HepG2 (cell line): ENCODE measurements around the gene CST3. TPM values are rescaled to one million over a fixed set of nuclear protein-coding genes. Genes with fewer than 3 reads are reported as not detected.

ENCODE experiments used
- CBX5 ChIP-seq: sonication (generic); formaldehyde crosslinking; IDR thresholded peaks from 2 replicates; pipeline ENCODE4 v1.4.0; 2020; ENCODE audit warnings: missing genetic modification reagents, borderline replicate concordance
- CEBPB ChIP-seq: IDR thresholded peaks from 2 replicates; pipeline ENCODE4 v1.6.1; 2011; ENCODE audit warnings: low read depth, low read length, improper control_type of control experiment, borderline replicate concordance
- ELF1 ChIP-seq: sonication (generic); formaldehyde crosslinking; IDR thresholded peaks from 2 replicates; pipeline ENCODE4 v1.4.0; 2020; ENCODE audit warnings: missing genetic modification reagents
- GTF3A ChIP-seq: sonication (generic); formaldehyde crosslinking; conservative IDR thresholded peaks from 2 replicates; pipeline ENCODE4 v1.4.0; 2020; ENCODE audit warnings: mild to moderate bottlenecking, missing genetic modification reagents
- HIVEP1 ChIP-seq: sonication (generic); formaldehyde crosslinking; IDR thresholded peaks from 2 replicates; pipeline ENCODE4 v1.4.0; 2020; ENCODE audit warnings: mild to moderate bottlenecking, missing genetic modification reagents
- HMGXB3 ChIP-seq: sonication (generic); formaldehyde crosslinking; IDR thresholded peaks from 2 replicates; pipeline ENCODE4 v1.4.0; 2020; ENCODE audit warnings: missing genetic modification reagents, borderline replicate concordance
- HOXA5 ChIP-seq: sonication (generic); formaldehyde crosslinking; IDR thresholded peaks from 2 replicates; pipeline ENCODE4 v1.4.0; 2020; ENCODE audit warnings: missing genetic modification reagents
- MTF1 ChIP-seq: sonication (generic); formaldehyde crosslinking; IDR thresholded peaks from 2 replicates; pipeline ENCODE4 v1.5.0; 2020; ENCODE audit warnings: missing genetic modification reagents
- NCOR1 ChIP-seq: fragments of 200-600 bp; sonication (generic); IDR thresholded peaks from 2 replicates; pipeline ENCODE4 v1.7.0; 2017; ENCODE audit warnings: antibody characterized with exemption, low read length, borderline replicate concordance
- NFE2 ChIP-seq: sonication (generic); formaldehyde crosslinking; IDR thresholded peaks from 2 replicates; pipeline ENCODE4 v1.4.0; 2020; ENCODE audit warnings: missing genetic modification reagents
- SUZ12 ChIP-seq: fragments of 150-350 bp; IDR thresholded peaks from 2 replicates; pipeline ENCODE4 v1.6.1; 2014; ENCODE audit warnings: low read depth, low read length
- SYNCRIP ChIP-seq: fragments of 200-400 bp; formaldehyde crosslinking; IDR thresholded peaks from 2 replicates; pipeline ENCODE4 v1.6.1; 2018; ENCODE audit warnings: mild to moderate bottlenecking, low read depth, low read length; ENCODE audit not compliant: insufficient read depth
- U2AF2 ChIP-seq: fragments of 200-400 bp; formaldehyde crosslinking; IDR thresholded peaks from 2 replicates; pipeline ENCODE4 v1.6.1; 2017; ENCODE audit warnings: low read depth, mild to moderate bottlenecking, low read length
- ZBTB20 ChIP-seq: sonication (generic); formaldehyde crosslinking; IDR thresholded peaks from 2 replicates; pipeline ENCODE4 v1.8.1; 2023; ENCODE audit warnings: missing genetic modification reagents, low read depth, mild to moderate bottlenecking, borderline replicate concordance
- ZFX ChIP-seq: sonication (generic); formaldehyde crosslinking; IDR thresholded peaks from 2 replicates; pipeline ENCODE4 v1.4.0; 2020; ENCODE audit warnings: mild to moderate bottlenecking, low read depth, missing genetic modification reagents, moderate library complexity
- ZNF570 ChIP-seq: sonication (generic); formaldehyde crosslinking; IDR thresholded peaks from 2 replicates; pipeline ENCODE4 v1.4.0; 2020; ENCODE audit warnings: mild to moderate bottlenecking, missing genetic modification reagents, borderline replicate concordance
- ZNF720 ChIP-seq: sonication (generic); formaldehyde crosslinking; IDR thresholded peaks from 2 replicates; pipeline ENCODE4 v1.4.0; 2020; ENCODE audit warnings: missing genetic modification reagents
- ZNF766 ChIP-seq: sonication (generic); formaldehyde crosslinking; IDR thresholded peaks from 2 replicates; pipeline ENCODE4 v1.5.0; 2020; ENCODE audit warnings: missing genetic modification reagents, borderline replicate concordance
- polyA plus RNA-seq, 8 experiments: library from polyadenylated mRNA; depleted of rRNA in 3 of 8; stranded (reverse) in 7 of 8; unstranded in 1 of 8; fragments of >200 nt; fragmentation: Illumina TruSeq in 4 of 8; extraction: Trizol in 4 of 8; gene quantifications; 2 replicates each; pipeline versions ENCODE4 v1.2.1 to v1.2.3, GENCODE V29; 2011 to 2016; ENCODE audit warnings: low read depth in 4 of 8, missing spikeins in 1 of 8, mixed read lengths in 1 of 8; ENCODE audit not compliant: insufficient read depth in 1 of 8
- total RNA-seq, 5 experiments: library from RNA; depleted of rRNA; stranded (reverse); fragments of >200 nt; fragmentation: Illumina TruSeq; extraction: Trizol; gene quantifications; 2 replicates each; pipeline ENCODE4 v1.2.3, GENCODE V29; 2016; ENCODE audit warnings: low read depth in 1 of 5
- TF ChIP-seq, protein P1 (sequence below): sonication (generic); formaldehyde crosslinking; IDR thresholded peaks from 2 replicates; pipeline ENCODE4 v1.4.0; 2020; ENCODE audit warnings: mild to moderate bottlenecking, low read depth, missing genetic modification reagents
- TF ChIP-seq, protein P2 (sequence below): sonication (generic); formaldehyde crosslinking; IDR thresholded peaks from 2 replicates; pipeline ENCODE4 v1.5.0; 2020; ENCODE audit warnings: mild to moderate bottlenecking, missing genetic modification reagents
- TF ChIP-seq, protein P3 (sequence below): sonication (generic); formaldehyde crosslinking; IDR thresholded peaks from 2 replicates; pipeline ENCODE4 v1.4.0; 2020; ENCODE audit warnings: missing genetic modification reagents, borderline replicate concordance

CST3 gene
- total and polyA plus RNA-seq, 2 of the 13 experiments (the other 11 are each of a cell fraction or from before 2014, with no cell fraction given) = 690 to 1,005 TPM

GRCh38 chr20:23606652-23607049 lies 31.1 kb downstream of the CST3 start (continued):
- TF ChIP-seq, protein P1, sequence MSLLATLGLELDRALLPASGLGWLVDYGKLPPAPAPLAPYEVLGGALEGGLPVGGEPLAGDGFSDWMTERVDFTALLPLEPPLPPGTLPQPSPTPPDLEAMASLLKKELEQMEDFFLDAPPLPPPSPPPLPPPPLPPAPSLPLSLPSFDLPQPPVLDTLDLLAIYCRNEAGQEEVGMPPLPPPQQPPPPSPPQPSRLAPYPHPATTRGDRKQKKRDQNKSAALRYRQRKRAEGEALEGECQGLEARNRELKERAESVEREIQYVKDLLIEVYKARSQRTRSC (CRISPR knock-in tag) = no peak
- no peak for TF ChIP-seq ZNF720 (CRISPR knock-in tag)
- no peak for TF ChIP-seq GTF3A
- TF ChIP-seq HMGXB3 (CRISPR knock-in tag) = no peak
- TF ChIP-seq NCOR1 = no peak
- TF ChIP-seq ELF1 (CRISPR knock-in tag) = no peak
- TF ChIP-seq HIVEP1 = no peak
- peak; percentile 59; the same call in 1 of the 2 replicates for TF ChIP-seq HOXA5 (CRISPR knock-in tag)
- no peak for TF ChIP-seq NFE2 (CRISPR knock-in tag)
- TF ChIP-seq U2AF2 = no peak
- TF ChIP-seq ZBTB20 (CRISPR knock-in tag) = 0 out of 2 replicates have a peak, but pooled peaks have one; percentile 72
- TF ChIP-seq CEBPB = no peak
- peak; percentile 24; the same call in 1 of the 2 replicates for TF ChIP-seq ZFX
- no peak for TF ChIP-seq SUZ12
- TF ChIP-seq SYNCRIP = no peak
- TF ChIP-seq, protein P2, sequence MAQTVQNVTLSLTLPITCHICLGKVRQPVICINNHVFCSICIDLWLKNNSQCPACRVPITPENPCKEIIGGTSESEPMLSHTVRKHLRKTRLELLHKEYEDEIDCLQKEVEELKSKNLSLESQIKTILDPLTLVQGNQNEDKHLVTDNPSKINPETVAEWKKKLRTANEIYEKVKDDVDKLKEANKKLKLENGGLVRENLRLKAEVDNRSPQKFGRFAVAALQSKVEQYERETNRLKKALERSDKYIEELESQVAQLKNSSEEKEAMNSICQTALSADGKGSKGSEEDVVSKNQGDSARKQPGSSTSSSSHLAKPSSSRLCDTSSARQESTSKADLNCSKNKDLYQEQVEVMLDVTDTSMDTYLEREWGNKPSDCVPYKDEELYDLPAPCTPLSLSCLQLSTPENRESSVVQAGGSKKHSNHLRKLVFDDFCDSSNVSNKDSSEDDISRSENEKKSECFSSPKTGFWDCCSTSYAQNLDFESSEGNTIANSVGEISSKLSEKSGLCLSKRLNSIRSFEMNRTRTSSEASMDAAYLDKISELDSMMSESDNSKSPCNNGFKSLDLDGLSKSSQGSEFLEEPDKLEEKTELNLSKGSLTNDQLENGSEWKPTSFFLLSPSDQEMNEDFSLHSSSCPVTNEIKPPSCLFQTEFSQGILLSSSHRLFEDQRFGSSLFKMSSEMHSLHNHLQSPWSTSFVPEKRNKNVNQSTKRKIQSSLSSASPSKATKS (CRISPR knock-in tag) = no peak
- no peak for TF ChIP-seq ZNF766 (CRISPR knock-in tag)
- TF ChIP-seq, protein P3, sequence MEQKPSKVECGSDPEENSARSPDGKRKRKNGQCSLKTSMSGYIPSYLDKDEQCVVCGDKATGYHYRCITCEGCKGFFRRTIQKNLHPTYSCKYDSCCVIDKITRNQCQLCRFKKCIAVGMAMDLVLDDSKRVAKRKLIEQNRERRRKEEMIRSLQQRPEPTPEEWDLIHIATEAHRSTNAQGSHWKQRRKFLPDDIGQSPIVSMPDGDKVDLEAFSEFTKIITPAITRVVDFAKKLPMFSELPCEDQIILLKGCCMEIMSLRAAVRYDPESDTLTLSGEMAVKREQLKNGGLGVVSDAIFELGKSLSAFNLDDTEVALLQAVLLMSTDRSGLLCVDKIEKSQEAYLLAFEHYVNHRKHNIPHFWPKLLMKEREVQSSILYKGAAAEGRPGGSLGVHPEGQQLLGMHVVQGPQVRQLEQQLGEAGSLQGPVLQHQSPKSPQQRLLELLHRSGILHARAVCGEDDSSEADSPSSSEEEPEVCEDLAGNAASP (CRISPR knock-in tag) = peak; percentile 61; the same call in 1 of the 2 replicates
- TF ChIP-seq ZNF570 (CRISPR knock-in tag) = no peak
- 0 out of 2 replicates have a peak, but pooled peaks have one; percentile 69 for TF ChIP-seq CBX5 (CRISPR knock-in tag)
- no peak for TF ChIP-seq MTF1 (CRISPR knock-in tag)
